CD4-positive, alpha-beta T cell treated with Interleukin-17A for 4 hours (primary cell): ENCODE data around the gene MED25.

Source experiments
- DNase-seq: peaks from one replicate; pipeline ENCODE4 v3.0.0-alpha.2; 2020; ENCODE audit warnings: mixed read lengths

MED25 gene

DNA sequence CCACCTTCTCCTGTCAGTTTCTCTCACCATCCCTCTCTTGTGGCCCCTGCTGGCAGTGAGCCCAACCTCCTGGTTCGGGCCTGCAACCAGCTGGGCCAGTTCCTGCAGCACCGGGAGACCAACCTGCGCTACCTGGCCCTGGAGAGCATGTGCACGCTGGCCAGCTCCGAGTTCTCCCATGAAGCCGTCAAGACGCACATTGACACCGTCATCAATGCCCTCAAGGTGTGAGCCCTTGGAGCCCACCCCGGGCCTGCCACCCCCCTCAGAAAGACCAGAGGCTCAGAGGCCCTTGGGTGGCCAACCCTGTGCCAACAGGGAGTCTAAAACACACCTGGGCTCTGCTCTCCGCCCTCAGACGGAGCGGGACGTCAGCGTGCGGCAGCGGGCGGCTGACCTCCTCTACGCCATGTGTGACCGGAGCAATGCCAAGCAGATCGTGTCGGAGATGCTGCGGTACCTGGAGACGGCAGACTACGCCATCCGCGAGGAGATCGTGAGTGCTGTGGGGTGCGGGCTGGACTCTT lies 18.8 kb upstream of the MED25 start:
- DNase-seq = no peak

DNA sequence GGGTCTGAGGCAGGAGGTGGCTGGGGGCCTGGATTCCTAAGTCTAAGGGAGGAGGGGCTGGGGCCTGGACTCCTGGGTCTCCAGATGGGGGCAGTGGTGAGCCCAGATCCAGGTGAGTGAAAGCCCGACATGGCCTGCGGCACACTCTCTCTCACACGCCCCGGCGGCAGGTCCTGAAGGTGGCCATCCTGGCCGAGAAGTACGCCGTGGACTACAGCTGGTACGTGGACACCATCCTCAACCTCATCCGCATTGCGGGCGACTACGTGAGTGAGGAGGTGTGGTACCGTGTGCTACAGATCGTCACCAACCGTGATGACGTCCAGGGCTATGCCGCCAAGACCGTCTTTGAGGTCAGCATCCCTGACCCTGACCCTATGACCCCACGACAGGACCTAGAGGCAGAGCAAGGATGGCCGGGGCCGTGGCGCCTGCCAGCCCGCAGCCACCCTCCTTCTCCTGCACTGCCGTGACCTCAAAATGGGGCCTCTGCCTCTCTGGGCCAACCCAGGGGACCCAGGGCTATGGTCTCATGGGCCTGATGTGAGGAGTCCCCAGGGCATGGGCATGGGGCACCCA lies 18.2 kb upstream of the MED25 start:
- DNase-seq = peak; percentile 46

DNA sequence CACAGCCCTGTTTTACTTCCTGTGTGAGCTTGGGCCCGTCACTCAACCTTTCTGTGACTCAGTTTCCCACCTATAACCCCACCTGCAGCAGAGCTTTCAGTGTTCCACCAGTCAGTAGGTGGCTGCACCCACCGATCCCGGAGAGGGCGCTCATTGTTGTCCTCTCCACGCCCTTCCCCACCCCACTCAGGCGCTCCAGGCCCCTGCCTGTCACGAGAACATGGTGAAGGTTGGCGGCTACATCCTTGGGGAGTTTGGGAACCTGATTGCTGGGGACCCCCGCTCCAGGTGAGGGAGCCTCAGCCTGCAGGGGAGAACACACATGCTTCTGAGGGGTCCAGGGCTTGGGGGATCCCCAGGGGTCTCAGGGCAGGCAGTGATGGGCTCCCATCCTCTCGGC lies 17.3 kb upstream of the MED25 start:
- no peak for DNase-seq

DNA sequence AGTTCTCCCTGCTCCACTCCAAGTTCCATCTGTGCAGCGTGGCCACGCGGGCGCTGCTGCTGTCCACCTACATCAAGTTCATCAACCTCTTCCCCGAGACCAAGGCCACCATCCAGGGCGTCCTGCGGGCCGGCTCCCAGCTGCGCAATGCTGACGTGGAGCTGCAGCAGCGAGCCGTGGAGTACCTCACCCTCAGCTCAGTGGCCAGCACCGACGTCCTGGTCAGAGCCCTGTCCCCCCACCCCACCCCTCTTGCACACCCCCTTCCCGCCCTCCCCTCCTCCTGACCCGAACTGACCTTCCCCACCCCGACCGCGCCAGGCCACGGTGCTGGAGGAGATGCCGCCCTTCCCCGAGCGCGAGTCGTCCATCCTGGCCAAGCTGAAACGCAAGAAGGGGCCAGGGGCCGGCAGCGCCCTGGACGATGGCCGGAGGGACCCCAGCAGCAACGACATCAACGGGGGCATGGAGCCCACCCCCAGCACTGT lies 16.6 kb upstream of the MED25 start:
- no peak for DNase-seq

DNA sequence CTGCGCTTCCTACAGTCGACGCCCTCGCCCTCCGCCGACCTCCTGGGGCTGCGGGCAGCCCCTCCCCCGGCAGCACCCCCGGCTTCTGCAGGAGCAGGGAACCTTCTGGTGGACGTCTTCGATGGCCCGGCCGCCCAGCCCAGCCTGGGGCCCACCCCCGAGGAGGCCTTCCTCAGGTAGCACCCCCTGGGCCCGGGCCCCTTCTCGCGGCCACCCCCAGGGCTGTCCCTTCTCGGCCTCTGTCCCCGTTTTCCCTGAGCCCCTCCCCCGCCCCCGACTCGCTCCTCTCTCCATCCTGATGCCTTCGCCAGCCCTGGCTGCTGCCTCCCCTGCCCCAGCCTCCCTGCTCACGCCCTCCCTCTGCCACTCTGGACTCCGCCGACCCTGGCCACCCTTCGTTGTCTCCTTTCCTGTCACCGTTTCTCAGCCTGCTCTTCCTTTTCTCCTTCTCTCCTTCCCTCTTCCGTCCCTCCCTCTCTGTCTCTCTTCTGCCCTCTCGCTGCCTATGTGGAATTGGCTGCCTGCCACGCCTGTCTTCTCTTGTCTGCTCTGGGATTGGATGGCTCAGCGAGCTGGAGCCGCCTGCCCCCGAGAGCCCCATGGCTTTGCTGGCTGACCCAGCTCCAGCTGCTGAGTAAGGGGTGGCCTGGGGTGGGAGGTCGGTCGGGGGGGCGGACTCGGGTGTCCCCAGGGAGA lies 16.0 kb upstream of the MED25 start:
- DNase-seq = no peak

DNA sequence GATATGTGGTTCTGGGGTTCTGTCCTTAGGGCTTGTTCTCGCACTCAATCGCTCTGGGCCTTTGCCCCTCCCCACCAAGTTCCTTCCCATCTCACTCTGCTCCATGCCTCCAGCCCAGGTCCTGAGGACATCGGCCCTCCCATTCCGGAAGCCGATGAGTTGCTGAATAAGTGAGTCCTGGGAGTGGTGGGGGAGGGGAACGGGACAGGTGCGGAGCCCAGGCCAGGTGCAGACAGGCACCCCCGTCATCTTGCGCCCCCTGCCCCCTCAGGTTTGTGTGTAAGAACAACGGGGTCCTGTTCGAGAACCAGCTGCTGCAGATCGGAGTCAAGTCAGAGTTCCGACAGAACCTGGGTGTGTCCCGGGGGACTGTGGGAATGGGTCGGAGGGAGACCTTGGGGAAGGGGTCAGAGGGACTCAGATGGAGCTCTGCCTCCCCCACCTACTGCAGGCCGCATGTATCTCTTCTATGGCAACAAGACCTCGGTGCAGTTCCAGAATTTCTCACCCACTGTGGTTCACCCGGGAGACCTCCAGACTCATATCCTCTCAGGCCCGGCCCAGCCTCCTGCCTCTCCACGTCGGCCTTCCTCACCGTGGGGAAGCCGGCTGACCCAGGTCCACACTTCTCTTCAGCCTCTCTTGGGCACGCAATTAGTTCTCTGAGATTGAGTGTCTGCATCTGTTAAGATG lies 15.1 kb upstream of the MED25 start:
- DNase-seq = no peak

DNA sequence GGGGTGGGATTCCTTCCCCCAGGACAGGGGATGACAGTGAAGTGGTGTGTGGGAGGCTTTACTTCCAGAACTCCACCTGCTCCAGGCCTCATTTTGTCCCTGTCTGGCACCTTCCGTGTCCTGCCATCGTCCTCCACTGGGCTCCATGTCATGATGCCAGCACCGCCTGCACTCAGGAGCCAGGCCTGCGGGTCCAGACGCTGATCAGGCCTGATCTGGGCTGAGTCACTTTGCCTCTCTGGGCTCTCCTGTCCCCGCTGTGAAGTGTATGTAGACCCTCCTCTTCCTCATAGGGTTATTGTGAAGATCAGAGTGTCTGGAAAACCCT lies 14.6 kb upstream of the MED25 start:
- DNase-seq = no peak

DNA sequence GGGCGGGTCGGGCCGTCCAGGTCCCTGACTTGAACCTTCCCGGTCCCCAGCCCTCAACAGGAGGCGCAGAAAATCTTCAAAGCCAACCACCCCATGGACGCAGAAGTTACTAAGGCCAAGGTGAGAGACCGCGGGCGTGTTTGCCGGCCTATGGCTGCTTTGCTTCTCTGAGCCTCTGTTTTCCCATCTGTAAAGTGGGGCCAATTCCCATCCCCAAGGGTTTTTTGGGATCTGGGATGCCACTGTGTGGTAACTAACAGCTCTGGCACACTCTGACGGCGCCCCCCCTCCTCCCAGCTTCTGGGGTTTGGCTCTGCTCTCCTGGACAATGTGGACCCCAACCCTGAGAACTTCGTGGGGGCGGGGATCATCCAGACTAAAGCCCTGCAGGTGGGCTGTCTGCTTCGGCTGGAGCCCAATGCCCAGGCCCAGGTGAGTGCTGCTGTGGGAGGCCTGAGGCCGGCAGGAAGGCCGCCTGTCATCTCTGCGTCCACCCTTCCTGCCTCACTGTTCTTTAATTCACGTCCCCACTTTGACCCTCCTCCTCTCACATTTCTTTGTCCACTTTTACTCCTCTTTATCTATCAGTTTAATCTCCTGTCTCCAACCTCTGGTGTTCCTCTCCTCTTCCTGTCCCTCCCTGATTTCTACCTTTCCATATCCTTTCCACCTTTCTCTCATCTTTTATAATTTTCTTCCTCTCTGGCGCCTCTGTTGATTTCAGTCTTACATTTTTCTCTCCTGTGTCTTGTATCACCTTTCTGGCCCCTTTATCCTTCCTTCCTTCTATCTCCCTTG lies 12.1 kb upstream of the MED25 start:
- no peak for DNase-seq

DNA sequence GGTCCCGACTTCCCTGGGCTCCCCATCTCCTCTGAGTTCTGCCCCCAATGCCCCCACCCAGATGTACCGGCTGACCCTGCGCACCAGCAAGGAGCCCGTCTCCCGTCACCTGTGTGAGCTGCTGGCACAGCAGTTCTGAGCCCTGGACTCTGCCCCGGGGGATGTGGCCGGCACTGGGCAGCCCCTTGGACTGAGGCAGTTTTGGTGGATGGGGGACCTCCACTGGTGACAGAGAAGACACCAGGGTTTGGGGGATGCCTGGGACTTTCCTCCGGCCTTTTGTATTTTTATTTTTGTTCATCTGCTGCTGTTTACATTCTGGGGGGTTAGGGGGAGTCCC lies 11.5 kb upstream of the MED25 start:
- DNase-seq = no peak

DNA sequence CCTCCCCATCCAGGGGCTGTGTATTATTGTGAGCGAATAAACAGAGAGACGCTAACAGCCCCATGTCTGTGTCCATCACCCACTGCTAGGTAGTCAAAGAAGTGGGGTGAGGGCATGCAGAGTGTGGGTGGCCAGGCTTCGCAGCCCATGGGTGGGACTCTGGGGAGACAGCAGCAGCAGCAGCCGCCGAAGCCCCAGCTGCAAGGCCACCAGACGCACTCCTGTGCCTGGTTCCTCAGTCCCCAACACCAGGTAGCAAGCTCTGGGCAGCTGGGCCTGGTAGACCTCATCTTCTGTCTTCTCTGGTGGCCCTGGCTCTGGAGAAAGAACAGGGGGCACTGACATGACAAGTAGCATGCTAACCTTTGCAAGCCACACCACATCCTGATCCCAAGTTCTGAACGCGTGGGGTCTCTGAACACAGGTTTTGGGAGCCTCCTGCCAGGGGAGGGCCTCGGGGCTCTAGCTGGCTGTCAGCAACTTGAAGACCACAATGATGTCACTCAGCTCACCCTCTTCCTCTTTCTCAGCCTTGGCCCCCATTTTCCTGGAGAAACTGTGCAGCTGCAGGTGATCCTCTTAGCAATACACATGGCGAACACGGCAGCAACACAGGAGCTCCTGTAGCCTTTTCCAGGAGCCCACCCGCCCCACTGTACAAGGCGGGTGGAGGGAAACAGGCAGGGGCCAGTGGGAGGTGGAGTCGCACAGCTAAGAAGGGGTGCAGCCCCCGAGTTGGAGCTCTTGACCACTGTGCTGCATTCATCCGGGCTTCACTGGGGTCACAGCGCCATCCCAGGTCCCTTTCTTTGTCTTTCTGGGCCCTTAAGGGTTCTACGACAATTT lies 10.8 kb upstream of the MED25 start:
- DNase-seq = no peak

DNA sequence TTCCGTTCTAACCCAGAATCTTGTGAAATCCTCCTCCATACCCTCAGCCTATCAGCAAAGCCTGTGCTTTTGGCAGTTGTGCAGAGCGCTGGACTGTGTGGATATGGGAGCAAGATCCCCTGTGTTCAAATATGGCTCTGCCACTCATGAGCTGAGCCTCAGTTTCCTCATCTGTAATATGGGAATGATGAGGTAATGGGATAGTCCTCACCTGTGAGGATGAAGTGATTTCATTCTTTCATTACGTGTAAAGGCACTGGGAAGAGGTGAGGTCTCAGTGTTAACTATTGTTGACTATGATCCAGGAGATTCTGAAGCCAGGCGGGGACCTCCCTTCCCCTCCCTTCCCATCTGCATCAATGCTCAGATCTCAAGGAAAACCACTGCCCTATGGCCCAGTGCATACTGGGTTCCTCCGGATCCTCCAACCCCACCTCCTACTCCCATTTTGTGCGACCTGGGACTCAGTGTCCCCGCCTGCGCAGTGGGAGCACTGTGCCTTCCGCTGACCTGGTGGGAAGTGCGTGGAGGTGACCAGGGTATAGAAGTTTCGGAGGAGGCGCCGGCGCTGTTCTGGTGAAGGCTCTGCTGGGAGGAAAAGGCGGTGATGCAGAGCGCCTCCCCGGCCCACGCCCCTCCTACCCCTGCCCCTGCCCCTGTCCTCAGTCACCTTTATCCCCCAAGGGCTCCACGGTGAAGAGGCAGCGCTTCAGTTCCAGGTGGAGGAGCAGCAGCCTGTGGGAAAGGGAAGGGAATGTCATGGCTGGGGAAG lies 10.0 kb upstream of the MED25 start:
- DNase-seq = no peak

DNA sequence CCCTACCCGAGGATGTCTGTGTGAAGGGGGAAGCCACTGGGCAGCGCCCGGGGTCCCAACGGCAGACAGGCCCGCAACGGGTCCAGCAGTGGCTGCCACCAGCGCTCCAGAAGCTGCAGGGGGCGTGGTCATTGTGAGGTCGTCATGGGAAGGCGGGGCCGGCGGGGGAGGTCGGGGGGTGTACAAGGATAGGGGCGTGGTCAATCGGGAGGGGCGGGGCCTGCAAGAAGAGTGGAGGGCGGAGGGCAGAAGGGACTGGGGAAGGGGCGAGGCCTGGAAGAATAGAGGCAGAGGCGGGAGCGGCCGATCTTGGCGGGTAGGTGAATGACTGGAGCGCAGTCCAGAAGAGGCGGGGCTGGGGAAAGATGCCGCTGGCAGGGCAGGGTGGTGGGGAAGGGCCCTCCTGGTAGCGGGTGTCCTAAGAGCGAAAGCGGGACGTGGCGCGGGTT lies 9.4 kb upstream of the MED25 start:
- peak; percentile 96 for DNase-seq

DNA sequence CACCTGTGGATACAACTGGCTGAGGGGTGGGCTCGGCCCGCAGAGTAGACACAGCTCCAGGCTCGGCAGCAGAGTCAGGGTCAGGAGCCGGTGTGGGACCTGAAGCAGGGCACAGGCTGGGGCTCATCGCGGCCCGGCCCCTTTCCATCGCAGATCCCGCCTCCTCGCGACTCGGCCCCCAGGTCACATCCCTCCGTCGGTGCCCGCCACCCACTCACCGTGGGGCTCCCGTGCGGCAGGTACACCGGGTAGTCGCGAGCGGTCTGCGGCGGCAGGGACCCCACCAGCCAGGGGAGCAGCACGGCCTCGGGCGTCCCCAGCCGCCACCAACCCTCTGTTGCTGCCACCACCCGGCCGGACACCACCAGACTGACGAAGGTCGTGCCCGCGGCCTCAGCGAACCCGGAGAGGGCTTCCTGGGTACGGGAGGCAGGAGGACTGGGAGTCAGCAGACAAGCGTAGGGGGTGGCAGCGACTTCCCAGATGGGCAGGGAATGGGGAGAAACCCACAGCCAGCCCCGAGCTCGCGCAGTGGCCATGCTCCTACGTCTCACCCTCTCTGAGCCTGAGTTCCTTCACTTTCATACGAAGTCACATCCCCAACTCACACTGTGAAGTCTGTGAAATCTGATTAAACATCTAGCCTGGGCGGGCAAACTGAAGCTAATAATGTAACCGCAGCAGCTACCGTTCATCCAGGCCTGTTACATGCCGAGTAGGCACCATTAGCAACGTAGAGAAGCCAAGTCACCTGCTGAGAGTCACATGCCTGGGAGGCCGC lies 8.7 kb upstream of the MED25 start:
- DNase-seq = peak; percentile 68

DNA sequence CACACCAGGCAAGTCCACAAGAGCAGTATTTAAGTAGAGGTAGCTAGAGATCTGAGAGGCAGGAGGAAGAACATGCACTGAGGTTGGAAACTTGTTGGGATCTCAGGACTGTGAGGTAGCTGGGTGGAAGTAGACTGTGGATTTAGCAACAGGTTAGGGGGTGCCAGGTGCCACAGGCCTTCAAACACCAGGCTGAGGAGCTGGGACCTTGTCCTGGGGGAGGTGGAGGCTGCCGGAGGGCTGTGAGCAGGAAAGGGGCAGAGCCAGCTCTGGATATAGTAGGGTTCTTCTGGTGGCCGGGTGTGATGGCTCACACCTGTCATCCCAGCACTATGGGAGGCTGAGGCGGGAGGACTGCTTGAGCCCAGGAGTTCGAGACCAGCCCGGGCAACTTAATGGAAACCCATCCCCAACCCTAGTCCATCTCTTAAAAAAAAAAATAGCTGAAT lies 8.1 kb upstream of the MED25 start:
- no peak for DNase-seq

DNA sequence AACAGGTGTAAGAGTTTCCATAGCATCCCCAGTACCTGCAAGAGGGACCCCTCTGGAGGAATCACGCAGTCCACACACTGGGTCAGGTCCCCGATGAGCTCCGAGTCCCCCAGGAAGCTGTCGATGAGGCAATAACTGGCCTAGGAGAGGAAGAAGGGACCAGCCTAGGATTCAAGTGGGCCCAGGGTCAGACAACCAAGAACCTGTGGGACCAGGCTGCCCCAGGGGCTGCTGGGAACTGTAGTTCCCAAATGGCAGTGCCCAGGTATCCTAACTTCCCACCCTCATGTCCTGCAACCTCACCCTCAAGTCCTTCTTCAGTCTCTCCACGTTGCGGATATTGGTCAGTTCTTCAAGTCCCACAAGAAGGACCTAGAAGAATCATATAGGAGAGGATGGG lies 6.8 kb upstream of the MED25 start:
- no peak for DNase-seq

DNA sequence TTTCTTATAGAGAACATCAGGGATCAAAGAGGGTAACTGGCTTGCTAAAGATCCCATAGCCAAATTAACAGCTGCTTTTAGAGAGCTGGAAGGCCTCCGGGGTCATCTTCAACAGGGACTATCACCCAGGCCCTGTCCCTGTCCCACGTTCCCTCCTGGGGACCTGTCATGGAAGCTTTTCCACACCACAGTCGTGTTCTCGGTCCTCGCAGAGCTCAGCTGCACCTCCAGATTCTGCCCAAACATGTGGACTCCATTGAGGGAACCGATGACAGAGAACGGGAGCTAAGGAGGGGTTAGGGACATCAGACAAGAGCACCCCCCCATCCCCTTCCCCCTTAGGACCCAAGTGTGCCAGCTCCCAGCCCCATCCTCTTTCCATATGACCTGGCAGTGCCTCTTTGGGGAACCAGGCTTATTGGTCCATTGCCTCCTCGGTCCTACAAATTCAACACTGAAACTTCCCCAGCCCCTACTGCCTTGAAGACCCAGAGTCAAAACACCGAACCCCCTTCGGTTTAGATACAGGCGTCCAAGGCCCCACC lies 5.6 kb upstream of the MED25 start:
- DNase-seq = no peak

DNA sequence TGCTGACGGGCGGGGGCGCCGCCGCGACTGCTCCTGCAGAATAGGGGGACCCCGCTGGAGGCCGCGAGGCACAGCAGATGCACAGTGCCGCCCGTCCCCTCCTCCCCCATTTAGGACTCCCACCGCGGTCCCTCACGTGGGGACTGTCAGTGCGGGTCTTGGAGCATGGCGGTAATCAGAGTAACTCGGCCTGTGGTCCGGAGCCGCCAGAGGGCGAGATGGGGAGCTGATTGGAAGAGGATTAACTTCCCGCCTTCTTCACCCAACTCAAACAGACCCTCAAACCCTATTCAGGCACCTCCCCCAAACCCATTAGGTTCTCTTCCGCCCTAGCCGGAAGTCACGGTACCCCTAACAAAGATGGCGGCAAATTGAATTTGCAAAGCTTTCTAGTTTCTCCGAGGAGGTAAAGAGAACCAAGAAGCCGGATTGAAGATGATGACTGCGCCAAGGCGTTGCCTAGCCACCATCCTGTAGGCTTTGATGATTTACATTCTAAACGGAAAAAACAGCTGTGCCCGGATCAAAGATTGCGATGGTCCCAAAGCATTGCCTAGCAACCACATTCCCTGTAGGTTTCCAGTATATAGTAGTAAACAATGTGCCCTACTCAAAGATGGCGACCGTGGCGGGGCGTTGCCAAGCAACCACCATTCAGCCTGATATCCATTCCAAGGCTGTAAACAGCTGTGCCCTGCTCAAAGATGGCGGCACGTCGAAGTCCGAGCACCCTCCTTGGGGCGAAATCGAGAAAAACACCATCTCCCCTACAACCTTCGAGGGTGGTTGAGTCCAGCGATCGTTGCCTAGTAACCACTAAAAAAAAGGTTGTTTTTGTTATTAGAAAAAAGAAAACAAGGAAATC lies 4.9 kb upstream of the MED25 start, which contains the start of gene FUZ:
FUZ (minus strand) TSS at position 296 of the 865 bp plus-strand sequence; CDS start at position 110, 186 bp downstream.
- DNase-seq = peak; percentile 95

DNA sequence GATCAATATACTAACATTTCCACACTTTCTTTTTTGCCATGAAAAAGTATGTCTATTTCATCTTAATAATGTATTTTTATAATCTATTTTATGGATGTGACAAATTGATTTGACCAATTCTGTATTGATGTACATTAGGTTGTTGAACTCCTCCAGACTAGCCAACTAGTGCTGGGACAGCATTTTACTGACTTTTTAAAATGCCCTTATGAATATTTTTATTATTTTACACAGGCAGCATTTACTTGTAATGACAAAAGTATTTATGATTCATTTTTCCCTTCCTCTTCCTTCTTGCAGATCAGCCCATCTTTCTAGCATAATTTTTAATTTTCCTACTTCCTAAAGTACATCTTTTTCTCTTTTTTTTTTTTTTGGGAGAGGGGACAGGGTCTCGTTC lies 4.1 kb upstream of the MED25 start:
- DNase-seq = no peak

DNA sequence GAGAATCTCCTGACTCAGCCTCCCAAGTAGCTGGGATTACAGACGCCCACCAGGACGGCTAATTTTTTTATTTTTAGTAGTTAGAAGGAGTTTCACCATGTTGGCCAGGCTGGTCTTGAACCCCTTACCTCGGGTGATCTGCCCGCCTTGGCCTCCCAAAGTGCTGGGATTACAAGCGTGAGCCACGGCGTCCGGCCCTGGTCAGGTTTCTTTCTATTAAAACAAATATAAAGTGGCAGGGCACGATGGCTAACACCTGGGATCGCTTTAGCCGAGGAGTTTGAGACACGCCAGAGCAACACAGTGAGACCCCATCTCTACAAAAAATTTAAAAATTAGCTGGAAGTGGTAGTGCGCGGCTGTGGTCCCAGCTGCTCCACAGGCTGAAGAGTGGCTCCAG lies 1.5 kb upstream of the MED25 start:
- no peak for DNase-seq
